Nephron progenitor cell (in vitro differentiated cells): Measurements from ENCODE around the gene FCAR.
"Not testable (repeated sequence)": the region's sequence is repeated elsewhere in the genome, so short reads cannot be mapped to it uniquely, and the experiment has no call there.

Experiments used
- DNase-seq: peaks from one replicate; pipeline ENCODE4 v3.0.0; 2021
- H3K27ac Mint-ChIP-seq: 2 replicates; pipeline ENCODE4 v1.8.0; 2021; ENCODE audit warnings: mild to moderate bottlenecking, moderate library complexity, mixed read lengths
- H3K27me3 Mint-ChIP-seq: 2 replicates; pipeline ENCODE4 v1.8.0; 2021; ENCODE audit warnings: mild to moderate bottlenecking, low read depth, mixed read lengths; ENCODE audit not compliant: poor library complexity
- H3K36me3 Mint-ChIP-seq: 2 replicates; pipeline ENCODE4 v1.8.0; 2021; ENCODE audit warnings: low read depth, mixed read lengths
- H3K4me1 Mint-ChIP-seq: 2 replicates; pipeline ENCODE4 v1.8.0; 2021; ENCODE audit warnings: mixed read lengths
- H3K4me3 Mint-ChIP-seq: 2 replicates; pipeline ENCODE4 v1.8.0; 2021; ENCODE audit warnings: mild to moderate bottlenecking, moderate library complexity, mixed read lengths
- H3K9me3 Mint-ChIP-seq: 2 replicates; pipeline ENCODE4 v1.8.0; 2021; ENCODE audit warnings: mild to moderate bottlenecking, moderate library complexity, mixed read lengths
- CTCF ChIP-seq: fragments of 200-600 bp; sonication (generic); IDR thresholded peaks from 2 replicates; pipeline ENCODE4 v1.5.0; 2021; ENCODE audit warnings: antibody characterized with exemption

The FCAR gene

DNA sequence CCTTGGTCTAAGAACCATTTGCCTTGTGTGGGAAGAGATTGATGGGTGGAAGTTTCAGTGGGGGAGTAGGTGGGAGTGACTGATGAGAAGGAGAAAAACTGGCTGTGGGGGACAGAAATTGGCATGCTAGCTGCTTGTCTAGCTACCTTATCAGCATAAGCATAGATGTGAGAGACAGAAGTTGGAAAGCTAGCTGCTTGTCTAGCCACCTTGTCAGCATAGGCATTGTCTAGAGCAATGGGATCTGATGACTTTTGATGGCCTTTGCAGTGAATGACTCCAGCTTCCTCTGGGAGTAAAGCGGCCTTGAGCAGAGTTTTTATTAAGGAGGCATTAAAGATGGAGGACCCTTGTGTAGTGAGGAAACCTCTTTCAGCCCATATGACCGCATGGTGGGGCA lies 22.0 kb downstream of the FCAR start:
- H3K4me3 Mint-ChIP-seq: no peak overlapping the region
- no peaks in the 10 kb centered on the region for H3K36me3 Mint-ChIP-seq
- H3K4me1 Mint-ChIP-seq: no peaks in the 10 kb centered on the region
- H3K27ac Mint-ChIP-seq: no peak overlapping the region
- no peak for TF ChIP-seq CTCF
- peaks cover 6% of the 10 kb centered on the region for H3K27me3 Mint-ChIP-seq
- DNase-seq: no peak
- H3K9me3 Mint-ChIP-seq: peaks cover 92% of the 10 kb centered on the region

DNA sequence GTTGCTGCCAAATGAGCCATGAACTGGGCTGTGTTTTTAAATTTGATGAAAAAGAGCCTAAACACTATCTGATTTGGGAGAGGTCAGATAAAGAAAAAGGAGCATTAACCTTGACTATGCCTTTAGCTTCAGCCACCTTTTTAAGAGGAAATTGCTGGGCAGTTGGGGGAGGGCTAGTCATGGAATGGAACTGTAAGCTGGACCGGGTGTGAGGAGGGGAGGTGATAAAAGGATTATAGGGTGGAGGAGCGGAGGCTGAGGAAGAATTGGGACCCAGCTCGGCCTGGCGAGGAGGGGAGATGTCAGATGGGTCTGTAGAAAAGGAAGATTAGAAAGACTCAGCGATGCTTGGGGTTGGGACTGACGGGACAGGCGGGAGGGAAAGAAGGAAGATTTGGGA lies 24.6 kb downstream of the FCAR start:
- not testable (repeated sequence) for H3K27me3 Mint-ChIP-seq, H3K4me3 Mint-ChIP-seq, H3K27ac Mint-ChIP-seq, H3K36me3 Mint-ChIP-seq, DNase-seq, H3K4me1 Mint-ChIP-seq
- H3K9me3 Mint-ChIP-seq: peaks cover 88% of the 10 kb centered on the region

- not testable (repeated sequence) for H3K27me3 Mint-ChIP-seq, H3K4me1 Mint-ChIP-seq, H3K4me3 Mint-ChIP-seq, DNase-seq, H3K27ac Mint-ChIP-seq, H3K36me3 Mint-ChIP-seq
- peaks cover 82% of the 10 kb centered on the region for H3K9me3 Mint-ChIP-seq
Measured at GRCh38 chr19:54899646-54900045, 25.6 kb downstream of the FCAR start.

DNA sequence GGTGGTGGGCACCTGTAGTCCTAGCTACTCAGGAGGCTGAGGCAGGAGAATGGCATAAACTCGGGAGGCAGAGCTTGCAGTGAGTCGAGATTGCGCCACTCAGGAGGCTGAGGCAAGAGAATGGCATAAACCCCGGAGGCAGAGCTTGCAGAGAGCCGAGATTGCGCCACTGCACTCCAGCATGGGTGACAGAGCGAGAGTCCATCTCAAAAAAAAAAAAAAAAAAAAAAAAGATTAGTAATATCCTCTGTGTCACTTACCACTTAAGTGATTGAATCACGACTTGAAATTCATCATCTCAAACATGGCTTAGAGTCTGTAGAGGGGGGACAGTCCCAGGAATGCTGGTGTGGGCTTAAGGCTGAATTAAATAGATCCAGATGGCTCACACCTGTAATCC lies 27.1 kb downstream of the FCAR start:
- not testable (repeated sequence) for DNase-seq, H3K36me3 Mint-ChIP-seq, H3K4me1 Mint-ChIP-seq, H3K4me3 Mint-ChIP-seq, H3K27me3 Mint-ChIP-seq, H3K27ac Mint-ChIP-seq
- H3K9me3 Mint-ChIP-seq: peaks cover 79% of the 10 kb centered on the region

- Mint-ChIP-seq H3K4me3 (no peak overlapping the region), H3K9me3 (peaks cover 74% of the 10 kb centered on the region), H3K27ac (no peak overlapping the region), H3K36me3 (no peaks in the 10 kb centered on the region), H3K27me3 (no peaks in the 10 kb centered on the region), H3K4me1 (no peaks in the 10 kb centered on the region)
- TF ChIP-seq CTCF: no peak
- DNase-seq: no peak
Measured at GRCh38 chr19:54902061-54902460, 28.0 kb downstream of the FCAR start.

DNA sequence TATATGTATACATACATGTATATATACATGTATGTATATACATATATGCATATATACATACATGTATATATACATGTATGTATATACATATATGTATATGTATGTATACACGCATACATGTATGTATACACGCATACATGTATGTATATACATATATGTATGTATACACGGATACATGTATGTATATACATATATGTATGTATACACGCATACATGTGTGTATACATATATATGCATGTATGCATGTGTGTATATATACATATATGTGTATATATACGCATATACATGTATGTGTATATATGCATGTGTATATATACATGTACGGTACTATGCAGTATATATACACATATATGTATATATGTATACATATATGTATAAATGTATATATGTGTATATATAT lies 29.3 kb downstream of the FCAR start:
- Mint-ChIP-seq H3K36me3 (no peaks in the 10 kb centered on the region), H3K27me3 (no peaks in the 10 kb centered on the region), H3K4me3 (no peak overlapping the region), H3K4me1 (no peaks in the 10 kb centered on the region), H3K9me3 (peaks cover 68% of the 10 kb centered on the region), H3K27ac (no peak overlapping the region)
- DNase-seq: no peak
- TF ChIP-seq CTCF: no peak

- DNase-seq, H3K27me3 Mint-ChIP-seq, H3K27ac Mint-ChIP-seq, H3K4me1 Mint-ChIP-seq, H3K36me3 Mint-ChIP-seq, H3K4me3 Mint-ChIP-seq: not testable (repeated sequence)
- peaks cover 66% of the 10 kb centered on the region for H3K9me3 Mint-ChIP-seq
Measured at GRCh38 chr19:54904261-54904660, 30.2 kb downstream of the FCAR start.

DNA sequence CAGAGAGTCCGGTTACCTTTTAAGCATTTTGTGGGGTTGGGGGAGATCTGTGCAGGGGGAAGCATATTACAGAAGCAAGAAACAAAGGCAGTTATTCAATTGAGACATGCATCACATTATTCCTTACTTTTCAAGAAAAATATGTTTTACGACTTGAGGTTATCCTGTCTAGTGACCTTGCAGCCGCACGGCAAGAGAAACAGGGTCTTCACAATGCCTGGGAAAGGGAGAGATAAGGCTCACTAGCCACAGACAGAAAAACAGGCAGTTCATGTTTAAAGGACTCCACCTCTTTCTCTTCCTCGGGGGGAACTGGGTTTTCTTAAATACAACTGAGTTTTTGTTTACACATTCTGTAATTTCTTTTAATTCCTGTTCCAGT lies 31.4 kb downstream of the FCAR start:
- H3K36me3 Mint-ChIP-seq: peaks cover under 1% of the 10 kb centered on the region
- TF ChIP-seq CTCF: no peak
- no peaks in the 10 kb centered on the region for H3K4me1 Mint-ChIP-seq
- H3K27ac Mint-ChIP-seq: no peak overlapping the region
- H3K9me3 Mint-ChIP-seq: peaks cover 66% of the 10 kb centered on the region
- no peak overlapping the region for H3K4me3 Mint-ChIP-seq
- no peaks in the 10 kb centered on the region for H3K27me3 Mint-ChIP-seq
- no peak for DNase-seq
